ENCODE results near the gene CABLES1. TPM values are rescaled to one million over a fixed set of nuclear protein-coding genes. Genes with fewer than 3 reads are reported as not detected.

Gene CABLES1
- total RNA-seq, 2 donors from 2014 or later, result 9.9 to 16.7 TPM

- Histone ChIP-seq H3K36me3 (ENCODE audit: control insufficient read depth, insufficient read depth, low read length) (peaks cover 18% of the 10 kb centered on the region), H3K9me3 (ENCODE audit: control insufficient read depth, low read length) (no peaks in the 10 kb centered on the region), H3K27ac (ENCODE audit: low read depth, low read length) (peak overlapping the region; percentile 92), H3K4me3 (ENCODE audit: low read length) (peak overlapping the region; percentile 55), H3K27me3 (ENCODE audit: control insufficient read depth, insufficient read depth, low read length, poor library complexity, severe bottlenecking) (no peaks in the 10 kb centered on the region), H3K4me1 (ENCODE audit: control insufficient read depth, insufficient read depth, low read length) (peaks cover 21% of the 10 kb centered on the region), H3K9ac (ENCODE audit: extremely low read depth, low read length, poor library complexity, severe bottlenecking) (peak overlapping the region; percentile 74)
- peaks cover 34% of the 10 kb centered on the region for H3K4me1 Mint-ChIP-seq
- 90 to 93% methylated on average over 15 of the region's 15 CpGs for WGBS, 2 experiments (ENCODE audit: insufficient coverage in 1 of 2, insufficient read length in 1 of 2)
- H3K4me3 Mint-ChIP-seq, result peak overlapping the region; percentile 42
- H3K27me3 Mint-ChIP-seq (ENCODE audit: insufficient read depth), result no peaks in the 10 kb centered on the region
- no peaks in the 10 kb centered on the region for H3K9me3 Mint-ChIP-seq
- H3K27ac Mint-ChIP-seq, result peak overlapping the region; percentile 97
- TF ChIP-seq, protein P1, sequence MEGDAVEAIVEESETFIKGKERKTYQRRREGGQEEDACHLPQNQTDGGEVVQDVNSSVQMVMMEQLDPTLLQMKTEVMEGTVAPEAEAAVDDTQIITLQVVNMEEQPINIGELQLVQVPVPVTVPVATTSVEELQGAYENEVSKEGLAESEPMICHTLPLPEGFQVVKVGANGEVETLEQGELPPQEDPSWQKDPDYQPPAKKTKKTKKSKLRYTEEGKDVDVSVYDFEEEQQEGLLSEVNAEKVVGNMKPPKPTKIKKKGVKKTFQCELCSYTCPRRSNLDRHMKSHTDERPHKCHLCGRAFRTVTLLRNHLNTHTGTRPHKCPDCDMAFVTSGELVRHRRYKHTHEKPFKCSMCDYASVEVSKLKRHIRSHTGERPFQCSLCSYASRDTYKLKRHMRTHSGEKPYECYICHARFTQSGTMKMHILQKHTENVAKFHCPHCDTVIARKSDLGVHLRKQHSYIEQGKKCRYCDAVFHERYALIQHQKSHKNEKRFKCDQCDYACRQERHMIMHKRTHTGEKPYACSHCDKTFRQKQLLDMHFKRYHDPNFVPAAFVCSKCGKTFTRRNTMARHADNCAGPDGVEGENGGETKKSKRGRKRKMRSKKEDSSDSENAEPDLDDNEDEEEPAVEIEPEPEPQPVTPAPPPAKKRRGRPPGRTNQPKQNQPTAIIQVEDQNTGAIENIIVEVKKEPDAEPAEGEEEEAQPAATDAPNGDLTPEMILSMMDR (conservative IDR thresholded peaks at IDR 0.05), result no peak
- DNase-seq, result no peak
- peaks cover 67% of the 10 kb centered on the region for H3K36me3 Mint-ChIP-seq (ENCODE audit: low read depth)
Measured at GRCh38 chr18:23258566-23259469, 123.5 kb downstream of the CABLES1 start.

GRCh38 chr18:23259701-23260681, 124.7 kb downstream of the CABLES1 start:
- Histone ChIP-seq H3K4me1 (ENCODE audit: control insufficient read depth, insufficient read depth, low read length) (peaks cover 21% of the 10 kb centered on the region), H3K9ac (ENCODE audit: extremely low read depth, low read length, poor library complexity, severe bottlenecking) (peak overlapping the region; percentile 74), H3K27ac (ENCODE audit: low read depth, low read length) (peak overlapping the region; percentile 92), H3K27me3 (ENCODE audit: control insufficient read depth, insufficient read depth, low read length, poor library complexity, severe bottlenecking) (no peaks in the 10 kb centered on the region), H3K36me3 (ENCODE audit: control insufficient read depth, insufficient read depth, low read length) (peaks cover 15% of the 10 kb centered on the region), H3K9me3 (ENCODE audit: control insufficient read depth, low read length) (no peaks in the 10 kb centered on the region), H3K4me3 (ENCODE audit: low read length) (peak overlapping the region; percentile 55)
- Mint-ChIP-seq H3K27me3 (ENCODE audit: insufficient read depth) (no peaks in the 10 kb centered on the region), H3K4me1 (peaks cover 34% of the 10 kb centered on the region), H3K4me3 (peak overlapping the region; percentile 42), H3K9me3 (peaks cover 2% of the 10 kb centered on the region), H3K27ac (peak overlapping the region; percentile 97), H3K36me3 (ENCODE audit: low read depth) (peaks cover 64% of the 10 kb centered on the region)
- 29 to 32% methylated on average over 14 to 21 of the region's 21 CpGs for WGBS, 2 experiments (ENCODE audit: insufficient coverage in 1 of 2, insufficient read length in 1 of 2)
- peak; percentile 94 for DNase-seq
- TF ChIP-seq, protein P1 (conservative IDR thresholded peaks at IDR 0.05), result no peak

DNA sequence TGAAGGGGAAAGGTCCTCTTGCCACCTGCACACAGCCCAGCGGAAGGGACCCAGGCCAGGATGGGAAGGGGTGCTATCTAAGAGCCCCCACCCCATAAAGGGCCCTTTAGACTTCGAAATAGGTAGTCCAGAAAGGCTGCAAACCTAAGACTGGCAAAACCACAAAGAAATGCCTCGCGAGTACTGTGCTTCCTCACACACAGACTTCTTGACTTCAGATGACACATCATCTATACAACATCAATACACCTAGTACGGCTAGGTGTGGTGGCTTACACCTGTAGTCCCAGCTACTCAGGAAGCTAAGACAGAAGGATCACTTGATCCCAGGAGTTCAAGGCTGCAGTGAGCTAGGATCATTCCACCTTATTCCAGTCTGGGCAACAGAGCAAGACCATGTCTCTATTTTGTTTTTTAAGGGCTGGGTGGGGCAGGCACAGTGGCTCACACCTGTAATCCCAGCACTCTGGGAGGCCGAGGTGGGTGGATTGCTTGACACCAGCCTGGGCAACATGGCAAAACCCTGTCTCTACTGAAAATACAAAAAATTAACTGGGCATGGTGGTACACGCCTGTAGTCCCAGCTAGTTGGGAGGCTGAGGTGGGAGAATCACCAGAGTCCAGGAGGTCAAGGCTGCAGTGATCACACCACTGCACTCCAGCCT, 125.8 kb downstream of the CABLES1 start:
- H3K9me3 ChIP-seq (ENCODE audit: control insufficient read depth, low read length), result no peaks in the 10 kb centered on the region
- H3K9ac ChIP-seq (ENCODE audit: extremely low read depth, low read length, poor library complexity, severe bottlenecking), result no peak overlapping the region
- no peak overlapping the region for H3K27ac ChIP-seq (ENCODE audit: low read depth, low read length)
- Mint-ChIP-seq H3K4me1 (peaks cover 34% of the 10 kb centered on the region), H3K27me3 (ENCODE audit: insufficient read depth) (no peaks in the 10 kb centered on the region), H3K4me3 (peak overlapping the region; percentile 42), H3K9me3 (peaks cover 2% of the 10 kb centered on the region), H3K36me3 (ENCODE audit: low read depth) (peaks cover 59% of the 10 kb centered on the region), H3K27ac (peak overlapping the region; percentile 97)
- TF ChIP-seq, protein P1 (conservative IDR thresholded peaks at IDR 0.05), result no peak
- no peak for DNase-seq
- H3K4me3 ChIP-seq (ENCODE audit: low read length), result no peak overlapping the region
- H3K4me1 ChIP-seq (ENCODE audit: control insufficient read depth, insufficient read depth, low read length), result peaks cover 21% of the 10 kb centered on the region
- WGBS, 2 experiments (ENCODE audit: insufficient coverage in 1 of 2, insufficient read length in 1 of 2), result 91 to 93% methylated on average over 5 to 7 of the region's 7 CpGs
- peaks cover 13% of the 10 kb centered on the region for H3K36me3 ChIP-seq (ENCODE audit: control insufficient read depth, insufficient read depth, low read length)
- no peaks in the 10 kb centered on the region for H3K27me3 ChIP-seq (ENCODE audit: control insufficient read depth, insufficient read depth, low read length, poor library complexity, severe bottlenecking)
